Measurements from ENCODE around the gene OVOL1. TPM values are rescaled to one million over a fixed set of nuclear protein-coding genes. Genes with fewer than 3 reads are reported as not detected.

The OVOL1 gene
- total RNA-seq, 1 experiment from 2014 or later = 10.5 TPM

DNA sequence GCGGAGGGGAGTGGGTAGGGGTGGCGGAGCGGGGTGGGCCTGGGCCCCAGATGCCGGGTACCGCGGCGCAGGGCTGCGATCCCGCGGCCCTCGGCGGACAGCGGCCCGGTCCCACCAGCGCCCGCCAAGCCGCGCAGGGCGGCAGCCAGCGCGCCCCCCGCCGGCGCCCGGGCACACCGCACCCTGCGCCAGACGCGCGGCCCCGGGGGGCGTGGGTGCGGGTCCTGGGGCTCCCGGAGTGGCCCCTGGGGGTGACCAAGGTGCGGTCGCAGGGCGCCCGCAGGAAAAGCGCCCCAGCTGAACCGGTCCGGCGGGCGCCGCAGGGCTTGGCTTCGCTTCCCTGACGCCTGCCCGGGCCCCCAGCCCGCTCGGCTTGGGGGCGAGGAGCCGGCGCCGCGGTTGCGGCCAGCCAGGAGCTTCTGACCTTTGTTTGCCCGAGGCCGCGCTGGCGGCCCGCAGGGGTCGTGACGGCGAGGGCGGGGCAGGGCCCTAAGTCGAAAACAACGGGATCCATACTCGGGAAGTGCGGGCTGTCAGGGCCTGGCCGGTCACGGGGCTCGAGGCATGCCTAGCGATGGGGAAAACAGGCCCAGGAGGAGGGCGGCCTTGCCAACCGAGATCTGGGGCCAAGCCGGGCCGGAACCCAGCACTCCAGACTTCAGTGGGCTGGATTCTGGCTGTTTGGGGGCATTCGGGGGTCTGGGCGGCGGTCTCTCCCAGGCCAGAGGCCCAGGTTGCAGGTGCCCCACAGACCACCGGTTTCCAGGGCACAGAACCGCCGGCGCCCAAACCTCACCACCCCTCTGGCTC lies 5.5 kb upstream of the OVOL1 start:
- POLR2A ChIA-PET (ENCODE audit: unreplicated experiment) = interaction anchor here (0.6 kb wide), 1 partner anchor 109 kb away, joined by 3 read pairs; the partner anchor contains the start of gene CCDC85B
- Histone ChIP-seq H3K9me2 (ENCODE audit: insufficient read depth) (no peaks in the 10 kb centered on the region), H3K36me3 (ENCODE audit: low read depth) (0 out of 2 replicates have a peak, but pooled peaks cover 3% of the 10 kb centered on the region), H3K27me3 (ENCODE audit: insufficient read depth, low read depth) (no peaks in the 10 kb centered on the region), H3K27ac (no peak overlapping the region), H3F3A (ENCODE audit: insufficient read depth, low read depth) (peaks cover 38% of the 10 kb centered on the region), H3K79me2 (ENCODE audit: low read depth) (peaks cover 13% of the 10 kb centered on the region), H4K20me1 (ENCODE audit: insufficient read depth) (no peaks in the 10 kb centered on the region; the same call in 1 of the 2 replicates), H2AFZ (peak overlapping the region; percentile 54), H3K9me3 (ENCODE audit: insufficient read depth, low read depth) (no peaks in the 10 kb centered on the region), H3K4me3 (peak overlapping the region; percentile 58; the same call in 1 of the 2 replicates), H3K4me1 (replicated peaks; ENCODE audit: insufficient read depth) (peaks cover 21% of the 10 kb centered on the region), H3K4me2 (peak overlapping the region; percentile 79)
- no peak for TF ChIP-seq EZH2 (IDR thresholded peaks at IDR 0.05; ENCODE audit: low read depth)
- TF ChIP-seq CTCF (conservative IDR thresholded peaks at IDR 0.05) = no peak; the same call in 1 of the 2 replicates
- intact Hi-C loops (cut with micrococcal nuclease; ENCODE audit: unreplicated experiment) = loop anchor here (10.0 kb wide), 1 partner anchor 287 kb away; the partner anchor contains the start of gene MALAT1
- CTCF ChIA-PET = interaction anchor here (0.6 to 2.5 kb wide), 4 partner anchors 7 to 69 kb away, joined by 3 to 22 read pairs (median 6); partner anchors contain the start of gene KAT5
- peak in 1 of 2 experiments; percentile 46 for DNase-seq
- no TSS peak for BruUV-seq (replicated peaks)

DNA sequence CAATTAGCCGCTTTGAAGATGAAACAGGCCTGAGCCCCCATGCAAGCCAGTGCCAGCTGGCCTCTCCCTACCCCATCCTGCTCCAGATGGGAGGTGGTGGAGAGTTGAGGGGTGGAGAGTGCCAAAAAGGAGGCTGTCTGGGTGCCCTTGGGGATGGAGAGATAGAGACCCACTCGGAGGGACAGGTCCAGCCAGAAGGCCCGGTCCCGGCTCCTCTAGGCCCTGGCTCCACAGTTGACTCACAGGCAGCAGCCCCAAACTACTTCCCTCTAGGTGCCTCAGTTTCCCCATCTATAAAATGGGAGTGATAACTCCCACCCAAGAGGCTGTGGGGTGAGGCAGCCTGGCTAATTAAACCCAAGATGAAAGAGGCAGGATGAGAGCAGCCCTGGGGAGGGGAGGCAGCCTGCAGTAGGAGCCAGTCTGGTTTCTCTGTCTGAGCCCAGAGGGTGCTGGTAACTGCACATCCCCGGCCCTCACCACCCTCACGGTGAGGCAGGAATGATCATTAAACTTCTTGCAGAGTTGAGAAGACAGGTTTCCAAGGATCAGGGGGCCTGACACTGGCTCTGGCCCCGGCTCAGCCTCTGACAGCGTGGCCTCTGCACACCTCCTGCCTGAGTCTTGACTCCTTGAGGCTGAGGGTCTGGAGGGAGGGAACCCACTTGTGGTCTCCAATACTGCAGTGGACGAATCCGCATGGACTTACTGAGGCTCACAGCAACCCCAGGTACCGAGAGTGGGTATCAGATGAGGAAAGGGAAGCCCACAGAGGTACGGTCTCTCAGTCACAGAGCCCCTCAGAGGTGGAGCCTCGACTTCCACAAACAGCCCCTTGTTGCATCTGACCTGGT lies 4.7 kb upstream of the OVOL1 start:
- no peaks in the 10 kb centered on the region for H3K9me3 ChIP-seq (ENCODE audit: insufficient read depth, low read depth)
- ChIA-PET CTCF (no interaction called here), POLR2A (ENCODE audit: unreplicated experiment) (no interaction called here)
- peaks cover 14% of the 10 kb centered on the region for H3K4me1 ChIP-seq (replicated peaks; ENCODE audit: insufficient read depth)
- H3K9me2 ChIP-seq (ENCODE audit: insufficient read depth) = no peaks in the 10 kb centered on the region
- peak overlapping the region; percentile 58; the same call in 1 of the 2 replicates for H3K4me3 ChIP-seq
- 0 out of 2 replicates have a peak, but pooled peaks cover 3% of the 10 kb centered on the region for H3K36me3 ChIP-seq (ENCODE audit: low read depth)
- intact Hi-C loops (cut with micrococcal nuclease; ENCODE audit: unreplicated experiment) = loop anchor here (10.0 kb wide), 1 partner anchor 287 kb away; the partner anchor contains the start of gene MALAT1
- no peak overlapping the region for H2AFZ ChIP-seq
- H4K20me1 ChIP-seq (ENCODE audit: insufficient read depth) = no peaks in the 10 kb centered on the region; the same call in 1 of the 2 replicates
- H3K4me2 ChIP-seq = peak overlapping the region; percentile 79
- H3K27me3 ChIP-seq (ENCODE audit: insufficient read depth, low read depth) = no peaks in the 10 kb centered on the region
- no peak overlapping the region for H3K27ac ChIP-seq
- H3K79me2 ChIP-seq (ENCODE audit: low read depth) = peaks cover 13% of the 10 kb centered on the region; the same call in 1 of the 2 replicates
- TF ChIP-seq CTCF (conservative IDR thresholded peaks at IDR 0.05) (no peak), EZH2 (IDR thresholded peaks at IDR 0.05; ENCODE audit: low read depth) (no peak)
- peak in 1 of 2 experiments; percentile 28 for DNase-seq
- BruUV-seq (replicated peaks) = TSS peak; percentile 64
- H3F3A ChIP-seq (ENCODE audit: insufficient read depth, low read depth) = peaks cover 30% of the 10 kb centered on the region

DNA sequence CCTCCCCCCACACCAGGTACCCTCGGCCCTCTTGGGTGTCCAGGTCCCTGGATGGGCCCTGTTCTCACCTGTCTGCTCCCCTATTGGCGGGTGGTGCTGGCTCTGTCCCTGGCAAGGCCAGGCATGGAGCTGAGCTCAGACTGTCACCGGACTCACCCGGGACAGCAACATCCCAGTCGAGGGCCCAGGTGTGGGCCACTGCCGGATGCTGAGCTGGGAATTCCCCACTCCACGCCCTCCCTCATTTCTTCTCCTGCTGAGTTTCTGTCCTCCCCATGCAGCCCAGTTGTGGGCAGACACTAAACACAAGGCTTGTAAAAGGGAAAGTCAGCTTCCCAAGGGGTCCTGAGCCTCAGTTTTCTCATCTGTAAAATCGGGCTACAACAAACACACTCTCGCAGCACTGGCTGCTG lies 4.0 kb upstream of the OVOL1 start:
- 0 out of 2 replicates have a peak, but pooled peaks cover 3% of the 10 kb centered on the region for H3K36me3 ChIP-seq (ENCODE audit: low read depth)
- peaks cover 16% of the 10 kb centered on the region for H3K79me2 ChIP-seq (ENCODE audit: low read depth)
- TF ChIP-seq EZH2 (IDR thresholded peaks at IDR 0.05; ENCODE audit: low read depth) = no peak
- TF ChIP-seq CTCF (conservative IDR thresholded peaks at IDR 0.05) = no peak
- DNase-seq = no peak
- POLR2A ChIA-PET (ENCODE audit: unreplicated experiment) = no interaction called here
- no peak overlapping the region for H2AFZ ChIP-seq
- no peak overlapping the region for H3K4me2 ChIP-seq
- peaks cover 26% of the 10 kb centered on the region for H3F3A ChIP-seq (ENCODE audit: insufficient read depth, low read depth)
- no peaks in the 10 kb centered on the region for H3K27me3 ChIP-seq (ENCODE audit: insufficient read depth, low read depth)
- CTCF ChIA-PET = no interaction called here
- no peaks in the 10 kb centered on the region for H3K9me3 ChIP-seq (ENCODE audit: insufficient read depth, low read depth)
- no peak overlapping the region for H3K27ac ChIP-seq
- H3K4me1 ChIP-seq (replicated peaks; ENCODE audit: insufficient read depth) = peaks cover 12% of the 10 kb centered on the region; the same call in 1 of the 2 replicates
- no peaks in the 10 kb centered on the region for H3K9me2 ChIP-seq (ENCODE audit: insufficient read depth)
- no peak overlapping the region for H3K4me3 ChIP-seq
- BruUV-seq (replicated peaks) = no TSS peak
- intact Hi-C loops (cut with micrococcal nuclease; ENCODE audit: unreplicated experiment) = loop anchor here (10.0 kb wide), 1 partner anchor 288 kb away; the partner anchor contains the start of gene MALAT1
- no peaks in the 10 kb centered on the region for H4K20me1 ChIP-seq (ENCODE audit: insufficient read depth)
